SK-N-SH (cell line): ENCODE data around the gene ZNF615. TPM values are rescaled to one million over a fixed set of nuclear protein-coding genes. Genes with fewer than 3 reads are reported as not detected.

Experiments used
- CTCF ChIA-PET: fragments of 300-600, 350-600 bp; formaldehyde crosslinking; extraction: SDS; loops from one replicate; lab custom pipeline; 2021; lab: Yijun Ruan, JAX
- POLR2A ChIA-PET: fragments of 350-600 bp; sonication (Branson Sonifier 250); formaldehyde crosslinking; extraction: SDS; loops from one replicate; lab custom pipeline; 2020; ENCODE audit warnings: antibody characterized with exemption, inconsistent platforms; lab: Yijun Ruan, JAX
- DNase-seq: peaks from one replicate; pipeline ENCODE4 v3.0.0; 2012
- H2AFZ ChIP-seq: fragments of 200-600 bp; sonication (generic); 2 replicates; pipeline ENCODE4 v1.8.1; 2016; ENCODE audit warnings: antibody characterized with exemption, mild to moderate bottlenecking, low read depth
- H3F3A ChIP-seq: fragments of 200-600 bp; sonication (generic); replicated peaks from 2 replicates; pipeline ENCODE3; 2016; ENCODE audit warnings: antibody characterized with exemption, mild to moderate bottlenecking; ENCODE audit not compliant: insufficient read depth
- H3K27ac ChIP-seq, 2 experiments: fragments of 200-500 bp in 1 of 2; fragments of 200-600 bp in 1 of 2; sonication (Bioruptor generic) in 1 of 2; sonication (generic), shearing (Covaris generic) in 1 of 2; 2 replicates each; pipeline versions ENCODE4 v1.5.1 to v1.6.1; 2014 to 2016; ENCODE audit warnings: low read depth in 2 of 2, inconsistent platforms in 1 of 2, low read length in 1 of 2, mild to moderate bottlenecking in 1 of 2, mixed read lengths in 1 of 2
- H3K27me3 ChIP-seq: fragments of 200-600 bp; sonication (generic), shearing (Covaris generic); 2 replicates; pipeline ENCODE4 v1.6.1; 2016; ENCODE audit warnings: mixed run types; ENCODE audit not compliant: insufficient read depth
- H3K36me3 ChIP-seq, 2 experiments: fragments of 200-500 bp in 1 of 2; fragments of 200-600 bp in 1 of 2; sonication (Bioruptor generic) in 1 of 2; sonication (generic) in 1 of 2; replicated peaks in 1 of 2; 2 replicates each; pipeline versions ENCODE3 to v1.5.1; 2014 to 2016; ENCODE audit warnings: low read length in 1 of 2, mild to moderate bottlenecking in 1 of 2; ENCODE audit not compliant: insufficient read depth in 2 of 2, control insufficient read depth in 1 of 2
- H3K4me1 ChIP-seq, 2 experiments: fragments of 200-500 bp in 1 of 2; fragments of 200-600 bp in 1 of 2; sonication (Bioruptor generic) in 1 of 2; sonication (generic), shearing (Covaris generic) in 1 of 2; 2 replicates each; pipeline versions ENCODE4 v1.5.1 to v1.6.1; 2014 to 2016; ENCODE audit warnings: low read depth in 1 of 2, low read length in 1 of 2, mixed run types in 1 of 2; ENCODE audit not compliant: insufficient read depth in 2 of 2, control insufficient read depth in 1 of 2
- H3K4me2 ChIP-seq: fragments of 200-600 bp; sonication (generic), shearing (Covaris generic); 2 replicates; pipeline ENCODE4 v1.6.1; 2017; ENCODE audit warnings: mixed run types
- H3K4me3 ChIP-seq, 2 experiments: fragments of 200-500 bp in 1 of 2; fragments of 200-600 bp in 1 of 2; sonication (Bioruptor generic) in 1 of 2; sonication (generic), shearing (Covaris generic) in 1 of 2; 2 replicates each; pipeline versions ENCODE4 v1.5.1 to v1.8.1; 2014 to 2016; ENCODE audit warnings: low read depth in 2 of 2, inconsistent platforms in 1 of 2, low read length in 1 of 2, mild to moderate bottlenecking in 1 of 2, mixed read lengths in 1 of 2, moderate library complexity in 1 of 2
- H3K79me2 ChIP-seq: fragments of 200-600 bp; sonication (generic); 2 replicates; pipeline ENCODE4 v1.8.1; 2017; ENCODE audit warnings: mild to moderate bottlenecking; ENCODE audit not compliant: insufficient read depth
- H3K9ac ChIP-seq: fragments of 200-600 bp; sonication (generic); 2 replicates; pipeline ENCODE4 v1.6.1; 2017; ENCODE audit warnings: mixed run types
- H3K9me2 ChIP-seq: fragments of 200-600 bp; sonication (generic); 2 replicates; pipeline ENCODE4 v1.6.1; 2017; ENCODE audit warnings: mixed run types
- H3K9me3 ChIP-seq: fragments of 200-600 bp; sonication (generic); 2 replicates; pipeline ENCODE4 v1.6.1; 2017; ENCODE audit warnings: mixed run types, mild to moderate bottlenecking, moderate library complexity
- H4K20me1 ChIP-seq: fragments of 200-600 bp; sonication (generic); 2 replicates; pipeline ENCODE4 v1.6.1; 2017; ENCODE audit warnings: mild to moderate bottlenecking, mixed run types; ENCODE audit not compliant: insufficient read depth
- CTCF ChIP-seq: fragments of 200-600 bp; sonication (generic); IDR thresholded peaks from 2 replicates; pipeline ENCODE4 v1.6.1; 2017; ENCODE audit warnings: antibody characterized with exemption, mild to moderate bottlenecking, moderate library complexity
- FOSL2 ChIP-seq: IDR thresholded peaks from 2 replicates; pipeline ENCODE4 v1.4.0; 2012; ENCODE audit warnings: low read depth, mild to moderate bottlenecking, moderate library complexity, borderline replicate concordance
- FOXJ3 ChIP-seq: sonication (generic); formaldehyde crosslinking; IDR thresholded peaks from 2 replicates; pipeline ENCODE4 v1.5.1; 2020; ENCODE audit warnings: mild to moderate bottlenecking, missing genetic modification reagents
- GABPA ChIP-seq: IDR thresholded peaks from 2 replicates; pipeline ENCODE4 v1.4.0; 2012; ENCODE audit warnings: low read depth, mild to moderate bottlenecking
- GATA2 ChIP-seq: sonication (generic); formaldehyde crosslinking; IDR thresholded peaks from 2 replicates; pipeline ENCODE4 v1.5.0; 2020; ENCODE audit warnings: mild to moderate bottlenecking, missing genetic modification reagents
- MAX ChIP-seq: IDR thresholded peaks from 2 replicates; pipeline ENCODE4 v1.4.0; 2012; ENCODE audit warnings: low read depth
- RCOR1 ChIP-seq: fragments of 150-350 bp; IDR thresholded peaks from 2 replicates; pipeline ENCODE4 v1.6.1; 2017; ENCODE audit warnings: antibody characterized with exemption, low read length
- REST ChIP-seq: IDR thresholded peaks from 2 replicates; pipeline ENCODE4 v1.6.1; 2012; ENCODE audit warnings: mild to moderate bottlenecking, low read depth, low read length, moderate library complexity
- RFX5 ChIP-seq: IDR thresholded peaks from 2 replicates; pipeline ENCODE4 v1.6.1; 2012; ENCODE audit warnings: mild to moderate bottlenecking, improper control_type of control experiment, low read length
- USF1 ChIP-seq: IDR thresholded peaks from 2 replicates; pipeline ENCODE4 v1.4.0; 2012; ENCODE audit warnings: low read depth, borderline replicate concordance
- USF2 ChIP-seq: fragments of 150-350 bp; IDR thresholded peaks from 2 replicates; pipeline ENCODE4 v1.6.1; 2017; ENCODE audit warnings: antibody characterized with exemption, low read length, low read depth, borderline replicate concordance
- ZBTB33 ChIP-seq: IDR thresholded peaks from 2 replicates; pipeline ENCODE4 v1.4.0; 2012; ENCODE audit warnings: low read depth, borderline replicate concordance
- WGBS: methylation state at CpG from one replicate; pipeline ENCODE4 v1.1.6; 2017; ENCODE audit warnings: low lambda C conversion rate; 5-methylcytosine and 5-hydroxymethylcytosine counted together
- polyA plus RNA-seq, 3 experiments: library from polyadenylated mRNA; depleted of rRNA; stranded (reverse); fragments of >200 nt; gene quantifications; 2 replicates each; pipeline ENCODE4 v1.2.3, GENCODE V29; 2012

The ZNF615 gene
- polyA plus RNA-seq, 1 of the 3 experiments (the other 2 are of a cell fraction) = 1.6 TPM

GRCh38 chr19:51980116-51980736 is 27.8 kb downstream of the ZNF615 start (continued):
- TF ChIP-seq FOXJ3 (CRISPR knock-in tag) = no peak
- no peak for TF ChIP-seq RCOR1

- H3K27ac ChIP-seq = no peak overlapping the region
- no peaks in the 10 kb centered on the region for H3K4me1 ChIP-seq
- peaks cover 8 to 53% of the 10 kb centered on the region in 2 experiments for H3K36me3 ChIP-seq
- peaks cover 82% of the 10 kb centered on the region for H3K79me2 ChIP-seq
- H2AFZ ChIP-seq = no peak overlapping the region
- no peak overlapping the region for H3K9ac ChIP-seq
- H3K9me3 ChIP-seq = peaks cover 9% of the 10 kb centered on the region; the same call in 1 of the 2 replicates
- no peaks in the 10 kb centered on the region for H3F3A ChIP-seq
- 83% methylated on average over 4 of the region's 4 CpGs for WGBS
- H3K9me2 ChIP-seq = no peaks in the 10 kb centered on the region
- CTCF ChIA-PET = no interaction called here
- H3K27me3 ChIP-seq = no peaks in the 10 kb centered on the region
- TF ChIP-seq USF2 = no peak
- no peak for TF ChIP-seq GATA2
- TF ChIP-seq FOSL2 = no peak
- no peak for TF ChIP-seq USF1
- TF ChIP-seq CTCF = no peak
- no peak for TF ChIP-seq GABPA
- TF ChIP-seq RFX5 = no peak
- no peak for TF ChIP-seq MAX
- H4K20me1 ChIP-seq = no peaks in the 10 kb centered on the region
- H3K4me2 ChIP-seq = no peak overlapping the region
- POLR2A ChIA-PET = no interaction called here
- H3K4me3 ChIP-seq = no peak overlapping the region; a peak in 1 of 4 replicates
- no peak for DNase-seq
These were observed 29.1 kb downstream of the ZNF615 start for GRCh38 chr19:51978882-51979281.

GRCh38 chr19:51977346-51977745 is 30.7 kb downstream of the ZNF615 start:
- H3K27ac ChIP-seq = no peak overlapping the region
- H2AFZ ChIP-seq = no peak overlapping the region
- no peaks in the 10 kb centered on the region for H3K4me1 ChIP-seq
- no peaks in the 10 kb centered on the region for H3F3A ChIP-seq
- H3K9me3 ChIP-seq = peaks cover 11% of the 10 kb centered on the region; the same call in 1 of the 2 replicates
- peaks cover 17 to 62% of the 10 kb centered on the region in 2 experiments for H3K36me3 ChIP-seq
- no peaks in the 10 kb centered on the region for H4K20me1 ChIP-seq
- ChIA-PET CTCF (no interaction called here), POLR2A (no interaction called here)
- H3K9me2 ChIP-seq = no peaks in the 10 kb centered on the region
- H3K9ac ChIP-seq = no peak overlapping the region
- no peaks in the 10 kb centered on the region for H3K27me3 ChIP-seq
- no peak for DNase-seq
- WGBS = 82% methylated on average over 7 of the region's 7 CpGs
- no peak overlapping the region for H3K4me3 ChIP-seq
- peaks cover 73% of the 10 kb centered on the region for H3K79me2 ChIP-seq
- H3K4me2 ChIP-seq = no peak overlapping the region
- TF ChIP-seq ZBTB33 = no peak
- TF ChIP-seq REST = no peak
- TF ChIP-seq CTCF = no peak
